Activated CD4-positive, alpha-beta T cell treated with anti-CD3 and anti-CD28 coated beads, Interleukin-2, amount 50 U/mL, for 16 hours (primary cell): ENCODE data around the gene PCED1B.
"Not testable (repeated sequence)": the region's sequence is repeated elsewhere in the genome, so short reads cannot be mapped to it uniquely, and the experiment has no call there.

Source experiments
- DNase-seq: peaks from one replicate; pipeline ENCODE4 v3.0.0-alpha.2; 2020

The PCED1B gene

DNA sequence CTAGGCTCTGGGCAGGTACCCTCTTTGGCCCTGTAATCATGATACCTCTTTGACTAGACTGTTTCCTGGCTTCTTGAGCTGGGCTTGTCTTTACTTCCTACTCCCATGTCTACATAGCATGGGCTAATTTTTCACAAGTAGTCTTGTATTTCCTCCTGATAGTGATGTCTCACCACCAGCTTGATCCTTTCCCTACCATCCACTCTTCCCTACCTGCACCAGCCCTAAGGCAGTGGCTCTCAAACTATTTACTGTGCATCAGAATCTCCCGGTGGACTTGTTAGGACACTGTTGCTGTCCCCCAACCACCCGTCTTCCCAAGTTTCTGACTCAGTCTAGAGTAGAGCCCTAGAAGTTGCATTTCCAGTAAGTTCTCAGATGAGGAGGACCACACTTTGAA, 163.0 kb downstream of the PCED1B start:
- DNase-seq = no peak

DNA sequence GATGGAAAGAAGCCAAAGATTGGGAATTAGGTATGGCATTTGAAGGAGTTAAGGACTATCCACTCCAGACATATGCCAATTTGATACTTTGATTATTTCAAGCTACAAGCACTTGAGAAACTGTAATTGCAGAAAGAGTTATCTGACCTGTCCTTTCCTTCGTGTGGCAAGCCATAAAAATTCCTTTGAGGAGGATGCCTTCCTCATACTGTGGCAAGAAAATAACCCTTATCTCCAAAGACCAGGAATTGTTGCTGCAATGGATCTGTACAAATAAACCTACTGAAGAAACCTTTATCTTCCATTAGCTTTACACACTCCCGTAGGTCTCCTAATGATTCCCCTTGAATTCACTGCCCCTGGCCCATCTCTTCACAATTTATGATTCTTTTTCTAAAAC, 165.4 kb downstream of the PCED1B start:
- DNase-seq = no peak

DNA sequence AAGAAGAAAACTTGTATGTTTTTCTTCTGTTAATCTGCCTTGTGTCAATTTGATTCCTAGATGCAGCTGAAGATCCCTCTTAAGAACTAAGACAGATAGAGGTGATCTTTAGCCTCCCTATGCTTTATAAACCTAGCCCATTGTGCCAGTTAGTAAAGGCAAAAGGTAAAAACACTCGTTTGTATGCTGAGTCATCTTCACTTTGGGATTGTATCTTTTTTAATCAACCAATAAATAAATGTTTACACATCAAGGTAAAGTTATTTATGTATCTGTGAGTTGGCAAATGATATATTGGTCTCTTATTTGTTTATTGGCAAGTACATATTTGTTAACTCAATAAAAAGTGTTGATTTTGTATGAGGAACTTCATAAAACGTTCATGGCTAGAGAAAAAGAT, 166.2 kb downstream of the PCED1B start:
- no peak for DNase-seq

DNA sequence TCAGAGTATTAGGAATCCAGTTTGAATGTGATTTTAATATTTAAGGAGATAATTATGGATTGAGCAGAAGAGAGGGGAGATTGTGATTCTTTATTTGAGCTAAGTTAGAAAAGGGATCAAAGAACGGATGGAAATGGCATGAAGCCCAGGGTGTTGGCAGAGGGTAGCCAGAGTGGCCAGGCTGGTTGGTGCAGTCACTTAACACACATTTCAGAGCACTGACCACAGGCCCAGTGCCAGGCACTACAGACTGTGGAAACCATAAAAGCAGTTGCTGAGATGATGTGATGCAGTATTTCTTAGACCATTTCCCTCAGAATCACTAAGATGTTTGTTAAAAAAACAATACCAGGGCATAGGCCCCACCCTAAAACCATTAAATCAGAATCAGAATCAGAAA, 168.0 kb downstream of the PCED1B start:
- DNase-seq = no peak

DNA sequence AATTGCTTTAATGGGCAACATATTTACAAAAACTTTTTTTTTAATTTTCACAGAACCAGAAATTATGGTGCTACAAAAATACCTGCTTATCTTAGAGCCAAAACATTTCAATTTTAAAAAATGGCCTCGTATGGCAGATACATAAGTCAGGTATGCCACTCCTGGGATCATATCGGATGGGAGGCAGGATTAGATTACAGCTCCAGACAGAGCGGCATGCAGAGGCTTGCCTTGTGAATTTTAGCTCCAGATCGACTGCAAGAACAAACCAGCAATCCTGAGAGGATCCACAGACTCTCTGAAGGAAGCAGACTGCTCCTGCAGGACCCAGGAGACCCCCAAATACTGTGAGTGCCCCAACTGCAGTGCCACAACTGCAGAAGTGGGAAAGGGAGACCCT, 169.7 kb downstream of the PCED1B start:
- DNase-seq = no peak

DNA sequence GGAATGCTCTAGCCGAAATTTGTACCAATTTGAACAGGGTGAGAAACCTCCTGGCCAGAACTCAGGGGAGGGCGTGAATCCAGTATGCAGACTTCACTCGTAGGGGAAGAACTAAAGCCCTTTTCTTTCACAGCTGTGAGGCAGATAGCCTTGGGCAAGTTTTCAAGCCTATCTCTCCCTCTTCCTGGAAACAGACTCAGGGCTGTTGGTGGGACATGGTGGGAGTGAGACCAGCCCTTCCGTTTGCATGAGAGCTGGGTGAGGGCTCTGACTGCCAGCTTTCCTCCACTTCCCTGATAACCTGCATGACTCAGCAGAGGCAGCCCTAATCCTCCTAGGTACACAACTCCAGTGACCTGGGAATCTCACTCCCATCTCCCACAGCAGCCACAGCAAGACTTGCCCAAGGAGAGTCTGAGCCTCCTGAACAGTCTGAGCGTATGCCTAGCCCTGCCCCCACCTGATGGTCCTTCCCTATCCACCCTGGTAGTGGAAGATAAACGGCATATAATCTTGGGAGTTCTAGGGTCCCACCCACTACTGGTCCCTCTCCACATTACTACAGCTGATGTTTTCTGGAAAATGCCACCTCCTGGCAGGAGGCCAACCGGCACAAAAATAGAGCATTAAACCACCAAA, 170.4 kb downstream of the PCED1B start:
- DNase-seq = no peak

DNA sequence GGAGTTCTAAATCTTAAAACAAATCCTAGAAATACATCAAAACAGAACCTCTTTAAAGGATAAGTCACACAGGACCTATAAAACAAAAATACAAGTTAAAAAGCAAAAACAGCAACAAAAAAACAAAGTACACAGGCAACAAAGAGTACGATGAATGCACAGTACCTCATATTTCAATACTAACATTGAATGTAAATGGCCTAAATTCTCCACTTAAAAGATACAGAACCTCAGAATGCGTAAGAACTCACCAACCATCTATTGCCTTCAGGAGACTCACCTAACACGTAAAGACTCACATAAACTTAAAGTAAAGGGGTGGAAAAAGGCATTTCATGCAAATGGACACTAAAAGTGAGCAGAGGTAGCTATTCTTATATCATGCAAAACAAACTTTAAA, 172.5 kb downstream of the PCED1B start:
- DNase-seq = no peak

DNA sequence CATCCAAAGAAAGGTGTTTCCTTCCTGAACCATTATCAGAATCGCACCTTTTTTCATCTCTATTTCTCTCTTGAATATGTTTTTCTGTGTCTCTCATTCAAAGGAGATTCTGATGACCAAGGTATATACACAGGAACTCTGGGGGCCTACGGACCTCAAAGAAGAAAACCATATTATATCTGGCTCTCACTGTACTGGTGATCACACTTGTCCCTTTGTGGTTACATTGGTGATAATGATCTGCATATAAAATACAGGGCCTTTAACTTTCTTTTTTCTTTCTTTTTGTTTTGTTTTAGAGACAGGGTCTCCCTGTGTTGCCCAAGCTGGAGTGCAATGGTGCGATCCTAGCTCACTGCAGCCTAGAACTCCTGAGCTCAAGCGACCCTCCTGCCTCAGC, 185.5 kb downstream of the PCED1B start:
- DNase-seq = no peak

DNA sequence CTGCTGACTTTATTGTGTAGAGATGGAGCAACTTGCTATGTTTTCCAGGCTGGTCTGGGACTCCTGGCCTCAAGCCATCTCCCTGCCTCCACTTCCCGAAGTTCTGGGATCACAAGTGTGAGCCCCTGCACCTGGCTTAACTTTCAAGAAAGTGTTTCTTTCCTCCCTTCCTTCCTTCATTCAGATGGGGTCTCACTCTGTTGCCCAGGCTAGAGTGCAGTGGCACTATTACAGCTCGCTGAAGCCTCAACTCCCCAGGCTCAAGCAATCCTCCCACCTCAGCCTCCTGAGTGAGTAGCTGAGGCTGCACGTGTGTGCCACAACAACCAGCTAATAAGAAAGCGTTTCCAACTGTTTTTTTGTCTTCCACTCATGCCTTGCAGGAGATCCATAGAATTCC, 186.0 kb downstream of the PCED1B start:
- no peak for DNase-seq

DNA sequence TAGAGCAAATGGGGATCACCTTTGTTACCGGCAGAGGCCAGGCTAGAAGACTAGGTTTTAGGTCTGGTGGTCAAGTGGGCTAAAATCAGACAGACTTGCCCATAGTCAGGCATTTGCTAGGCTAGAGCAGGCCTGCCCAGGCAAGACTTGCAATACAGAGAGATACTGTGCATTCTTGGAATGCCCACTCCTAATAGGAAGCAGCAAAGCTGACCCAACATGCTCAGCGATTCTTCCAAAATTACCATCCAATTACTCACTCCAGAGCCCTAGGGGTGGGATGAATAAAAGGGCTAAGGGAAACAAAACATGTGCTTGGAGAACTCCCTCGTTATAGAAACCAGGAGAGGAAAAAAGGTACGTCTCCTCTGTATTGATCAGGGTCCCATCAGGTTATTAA, 188.2 kb downstream of the PCED1B start:
- no peak for DNase-seq

DNA sequence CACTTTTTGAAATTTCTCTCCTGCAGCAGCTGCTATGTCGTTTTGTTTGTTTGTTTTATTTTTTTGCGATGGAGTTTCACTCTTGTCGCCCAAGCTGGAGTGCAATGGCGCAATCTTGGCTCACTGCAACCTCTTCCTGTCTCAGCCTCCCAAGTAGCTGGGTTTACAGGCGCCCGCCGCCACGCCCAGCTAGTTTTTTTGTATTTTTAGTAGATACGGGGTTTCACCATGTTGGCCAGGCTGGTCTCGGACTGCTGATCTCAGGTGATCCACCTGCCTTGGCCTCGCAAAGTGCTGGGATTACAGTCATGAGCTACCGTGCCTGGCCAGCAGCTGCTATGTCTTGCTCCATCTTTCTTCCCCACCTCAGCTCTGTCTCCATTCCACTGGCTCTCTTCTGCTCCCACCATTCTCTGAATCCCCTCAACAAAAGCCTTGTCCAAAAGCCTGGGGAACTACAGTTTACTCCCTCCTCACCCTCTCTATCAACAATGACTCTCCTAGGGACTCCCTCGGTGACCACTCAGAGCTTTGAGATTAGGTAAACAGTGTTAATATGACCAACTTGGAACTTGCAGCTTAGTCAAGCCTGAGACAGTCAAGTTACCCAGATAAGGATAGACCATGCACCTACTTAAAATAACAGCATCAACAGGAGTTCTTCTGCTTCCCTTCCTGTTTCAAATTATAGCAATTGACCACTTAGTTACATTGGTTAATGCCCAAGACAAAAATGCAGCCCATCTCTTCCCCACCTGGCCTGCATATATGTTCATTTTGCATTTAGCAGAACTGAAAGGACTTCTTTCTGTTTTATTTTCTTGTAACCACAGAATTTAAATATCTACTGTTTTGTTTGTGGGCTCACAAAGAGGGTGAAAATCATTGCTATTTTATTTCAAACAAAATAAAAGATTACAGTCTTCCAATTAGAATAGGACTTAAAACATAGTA, 189.4 kb downstream of the PCED1B start:
- no peak for DNase-seq

DNA sequence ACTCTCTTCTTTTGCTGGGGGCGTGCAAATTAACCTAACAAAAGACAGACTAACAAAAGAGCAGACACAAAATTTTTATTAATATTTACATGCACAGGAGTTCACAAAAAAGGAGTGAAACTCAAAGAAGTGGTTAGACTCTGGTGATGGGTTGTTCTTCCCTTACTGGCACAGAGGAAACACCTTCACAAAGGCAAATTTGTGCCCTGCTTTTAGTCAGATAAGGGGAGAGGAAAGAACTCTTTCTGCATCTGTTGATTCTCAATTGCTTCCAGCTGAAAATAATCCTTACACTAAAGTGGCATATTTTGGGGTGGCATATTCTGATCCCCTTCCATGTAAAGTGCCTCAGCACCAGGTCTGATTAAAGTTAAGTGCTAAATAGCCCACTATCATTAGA, 190.5 kb downstream of the PCED1B start:
- no peak for DNase-seq

DNA sequence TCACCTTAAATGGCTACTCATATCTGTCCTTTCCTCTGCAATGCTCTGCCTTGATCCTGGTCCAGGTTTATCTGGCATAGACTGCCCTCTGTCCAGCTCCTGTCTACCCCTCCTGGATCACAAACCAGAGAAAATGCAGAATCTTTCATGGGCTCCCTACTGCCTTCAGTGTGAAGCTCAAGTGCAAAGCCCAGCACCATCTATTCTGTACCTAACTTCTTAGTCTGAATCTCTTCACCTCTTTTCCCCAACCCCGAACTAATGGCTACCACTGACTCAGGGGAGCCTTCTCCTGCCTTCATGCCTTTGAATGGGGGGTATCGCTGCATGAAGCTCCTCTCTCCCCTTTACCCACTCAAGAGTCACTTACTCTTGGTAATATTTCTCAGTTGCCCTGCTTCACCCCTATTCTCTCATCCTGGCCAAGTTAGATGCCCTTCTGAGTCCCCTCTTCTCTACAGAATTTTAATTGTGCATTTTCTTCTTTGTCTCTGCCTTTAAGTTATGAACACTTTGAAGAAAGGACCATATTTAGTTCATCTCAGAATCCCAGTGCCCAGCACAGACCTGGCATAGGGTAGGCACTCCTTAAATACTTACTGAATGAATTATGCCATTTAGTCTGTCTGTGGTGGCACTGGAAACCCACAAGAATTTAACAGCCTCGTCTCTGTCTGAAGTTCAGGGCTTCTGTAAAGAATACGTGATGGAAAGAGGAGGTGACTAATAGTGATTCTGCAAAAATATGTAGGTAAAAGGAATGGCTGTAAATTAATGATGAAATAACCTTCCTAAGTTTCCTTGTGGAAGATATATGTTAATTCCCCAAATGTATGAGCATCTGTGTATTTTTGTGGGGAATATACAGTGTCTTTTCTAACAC, 191.6 kb downstream of the PCED1B start:
- peak; percentile 22 for DNase-seq

DNA sequence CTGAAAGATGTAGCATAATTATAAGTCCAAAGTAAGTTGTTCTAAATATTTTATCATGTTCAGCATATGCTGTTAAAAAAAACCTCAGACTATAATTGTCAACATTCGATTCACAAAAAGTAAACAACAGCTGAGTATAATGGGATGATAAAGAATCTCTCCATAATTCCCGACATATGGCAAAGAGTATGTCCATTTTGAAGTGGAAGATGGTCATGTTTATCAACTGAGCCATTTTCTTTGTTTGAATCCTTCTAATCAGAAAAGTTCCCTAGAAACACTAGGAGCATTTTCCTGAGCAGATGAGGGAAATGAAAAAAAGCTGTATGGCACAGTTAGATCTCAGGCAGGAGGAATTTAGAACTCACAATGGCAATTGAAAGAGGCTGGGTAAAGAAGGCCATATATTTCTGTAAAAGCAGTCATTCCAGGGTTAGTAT, 192.4 kb downstream of the PCED1B start:
- no peak for DNase-seq

DNA sequence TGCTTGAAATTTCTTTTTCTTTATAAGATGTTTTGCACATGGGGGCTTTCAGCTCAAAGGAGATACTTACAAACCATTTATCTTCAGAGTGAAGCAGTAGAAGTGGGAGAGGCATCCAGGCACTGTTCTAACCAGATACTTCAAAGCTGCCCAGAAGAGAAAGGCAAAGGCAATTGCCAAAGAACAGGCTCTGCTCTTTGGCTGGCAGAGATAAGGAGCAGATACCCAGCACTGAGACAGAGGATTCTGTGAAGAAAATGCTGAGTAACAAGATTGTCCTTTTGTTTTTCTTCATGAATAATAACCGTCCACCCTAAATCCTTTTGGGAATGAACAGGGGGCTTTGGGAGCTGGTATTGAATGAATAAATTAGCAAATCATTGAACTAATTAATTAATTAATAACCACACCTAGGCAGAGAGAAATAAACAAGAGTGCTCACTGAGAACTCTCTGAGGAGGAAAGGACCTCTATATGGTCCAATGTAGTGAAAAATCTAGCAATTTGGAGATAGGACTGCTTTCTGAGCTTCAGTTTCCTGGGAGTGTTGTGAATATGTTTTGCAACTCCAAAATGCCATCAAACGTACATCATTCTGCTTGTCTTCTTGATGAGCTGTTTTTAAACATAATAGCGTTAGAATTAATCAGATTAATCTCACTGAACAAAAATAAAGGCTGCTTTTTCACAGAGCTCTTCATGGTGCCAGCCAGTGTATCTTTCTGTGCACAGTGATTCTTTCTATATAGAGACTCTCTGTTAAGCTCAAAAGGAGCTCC, 193.2 kb downstream of the PCED1B start:
- no peak for DNase-seq

DNA sequence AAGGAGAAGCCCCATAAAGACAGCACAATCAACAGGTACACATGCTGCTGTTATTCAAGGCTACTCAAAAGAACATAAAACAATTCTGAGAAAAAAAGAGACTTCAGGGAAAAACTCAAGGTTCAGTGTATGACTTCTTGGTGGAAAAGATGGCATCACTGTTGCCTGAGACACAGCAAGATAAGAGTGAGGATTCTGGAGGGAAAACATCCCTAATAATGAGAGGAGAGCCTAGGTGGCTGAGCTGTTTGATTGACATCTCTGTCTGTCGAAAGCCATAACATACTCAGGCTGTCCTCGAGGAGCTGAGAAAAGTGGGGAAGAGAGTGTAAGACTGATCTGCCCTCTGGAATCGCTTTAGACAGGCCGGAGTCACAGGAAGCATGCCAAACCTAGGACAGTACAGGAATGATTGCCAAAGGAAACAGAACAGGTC, 193.8 kb downstream of the PCED1B start:
- no peak for DNase-seq

DNA sequence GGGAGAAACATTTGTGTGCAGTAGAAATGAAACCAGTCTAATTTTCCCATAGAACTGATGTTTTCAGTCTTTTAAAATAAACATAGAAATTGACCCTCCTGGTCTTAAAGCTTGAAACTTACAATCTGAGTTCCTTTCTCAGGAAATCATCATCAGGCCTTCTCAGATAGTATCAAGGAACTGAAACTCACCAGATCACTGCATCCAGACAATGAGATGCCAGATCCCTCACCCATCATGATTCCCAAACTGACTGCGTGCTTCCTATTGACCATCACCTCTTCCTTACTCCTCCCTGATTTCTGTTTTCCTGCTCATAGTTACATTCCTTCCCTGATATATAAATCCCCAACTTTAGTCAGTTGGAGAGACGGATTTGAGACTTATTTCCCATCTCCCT, 195.3 kb downstream of the PCED1B start:
- no peak for DNase-seq

DNA sequence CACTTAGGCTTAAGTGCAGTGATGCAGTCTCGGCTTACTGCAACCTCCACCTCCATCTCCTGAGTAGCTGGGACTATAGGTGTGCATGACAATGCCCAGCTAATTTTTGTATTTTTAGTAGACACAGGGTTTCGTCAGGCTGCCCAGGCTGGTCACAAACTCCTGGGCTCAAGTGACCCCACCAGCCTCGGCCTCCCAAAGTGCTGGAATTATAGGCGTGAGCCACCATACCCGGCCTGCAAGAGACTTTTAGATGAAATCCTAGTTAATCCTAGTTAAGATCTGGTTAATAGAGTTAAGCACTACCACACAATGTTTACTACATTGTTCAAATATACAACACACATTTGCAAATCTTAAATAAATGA, 196.8 kb downstream of the PCED1B start:
- DNase-seq = no peak

DNA sequence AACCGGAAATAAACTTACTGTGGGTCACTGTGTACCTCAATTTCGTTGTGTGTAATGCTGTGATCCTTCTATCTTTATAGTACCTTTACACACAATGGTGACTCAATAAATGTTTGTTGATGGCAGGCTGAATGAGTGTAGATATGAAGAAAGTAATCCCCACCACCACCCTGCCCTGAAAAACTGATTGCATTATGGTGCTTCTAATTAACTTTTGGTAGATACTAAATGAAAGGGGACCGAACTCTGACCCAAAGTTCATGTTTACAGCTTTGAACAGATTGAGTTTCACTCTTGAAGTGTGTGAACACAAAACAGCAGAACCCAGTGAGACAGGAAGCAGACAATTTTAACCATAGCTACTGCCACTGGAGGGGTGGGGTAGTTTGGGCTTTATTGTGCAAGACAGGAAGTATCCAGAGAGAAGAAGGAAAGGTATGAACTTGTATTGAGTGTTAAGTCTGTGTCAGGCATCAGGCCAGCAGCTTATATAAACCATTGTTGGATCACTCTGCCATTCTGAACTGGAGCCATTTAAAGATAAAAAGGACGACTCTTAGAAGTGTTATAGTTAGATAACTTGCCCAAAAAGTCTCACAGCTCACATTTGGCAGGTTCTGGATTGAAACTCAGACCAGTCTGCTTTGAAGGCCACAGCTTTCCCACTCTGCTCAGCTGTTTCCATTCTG, 197.3 kb downstream of the PCED1B start:
- DNase-seq = peak; percentile 80

DNA sequence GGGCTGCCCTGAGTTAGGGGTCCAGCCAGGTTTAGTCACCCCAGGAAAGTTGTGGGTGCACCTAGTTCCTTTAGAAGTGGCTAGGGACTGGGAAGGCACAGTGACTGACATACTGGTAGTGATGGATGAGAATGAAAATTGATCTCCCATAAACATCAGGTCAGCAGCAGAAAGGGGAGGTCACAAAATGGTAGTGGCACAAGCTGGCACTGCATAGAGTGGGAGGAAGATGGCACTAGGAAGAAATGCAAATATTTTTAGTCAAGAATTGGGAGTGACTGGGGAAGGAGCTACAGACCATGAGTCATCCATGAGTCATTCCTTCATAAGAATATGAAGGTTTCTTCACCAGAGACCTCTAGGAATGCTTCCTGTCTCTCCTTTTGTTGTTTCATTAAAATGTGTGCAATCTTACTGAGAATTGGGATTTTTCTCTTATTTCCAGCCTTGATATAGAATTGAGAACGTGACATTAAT, 198.6 kb downstream of the PCED1B start:
- DNase-seq = peak; percentile 43

DNA sequence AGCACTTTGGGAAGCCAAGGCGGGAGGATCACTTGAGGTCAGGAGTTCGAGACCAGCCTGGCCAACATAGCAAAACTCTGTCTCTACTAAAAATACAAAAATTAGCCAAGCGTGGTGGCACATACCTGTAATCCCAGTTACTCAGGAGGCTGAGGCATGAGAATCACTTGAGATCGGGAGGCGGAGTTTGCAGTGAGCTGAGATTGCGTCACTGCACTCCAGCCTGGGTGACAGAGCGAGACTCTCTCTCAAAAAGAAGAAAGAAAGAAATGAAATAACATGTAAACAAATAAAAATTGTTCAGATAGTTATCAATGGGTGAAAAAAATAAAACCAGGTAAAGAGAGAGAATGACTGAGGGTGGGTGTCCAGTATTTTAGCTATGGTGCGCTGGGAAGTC, 200.3 kb downstream of the PCED1B start:
- not testable (repeated sequence) for DNase-seq
